Right renal cortex interstitium (tissue), 3 donors: ENCODE results near the gene EDNRB. TPM values are rescaled to one million over a fixed set of nuclear protein-coding genes. Genes with fewer than 3 reads are reported as not detected.
A peak's percentile ranks its signal among the peaks of the same experiment; 100 is the strongest.
"Not testable (repeated sequence)": the region's sequence is repeated elsewhere in the genome, so short reads cannot be mapped to it uniquely, and the experiment has no call there.

Experiments
- DNase-seq, 3 donors: peaks; one replicate each; pipeline ENCODE4 v3.0.0-alpha.2; 2013; ENCODE audit warnings: low read depth in 3 of 3, low spot score in 2 of 3
- polyA plus RNA-seq, 3 donors: library from polyadenylated mRNA; unstranded; fragments of 120-200 nt; gene quantifications; one replicate each; pipeline ENCODE4 v1.2.1, GENCODE V29; 2013; ENCODE audit not compliant: insufficient read length in 3 of 3

Gene EDNRB
- 10 to 100 TPM; 76.3 to 80.7 (median 78.2) TPM for polyA plus RNA-seq

DNA sequence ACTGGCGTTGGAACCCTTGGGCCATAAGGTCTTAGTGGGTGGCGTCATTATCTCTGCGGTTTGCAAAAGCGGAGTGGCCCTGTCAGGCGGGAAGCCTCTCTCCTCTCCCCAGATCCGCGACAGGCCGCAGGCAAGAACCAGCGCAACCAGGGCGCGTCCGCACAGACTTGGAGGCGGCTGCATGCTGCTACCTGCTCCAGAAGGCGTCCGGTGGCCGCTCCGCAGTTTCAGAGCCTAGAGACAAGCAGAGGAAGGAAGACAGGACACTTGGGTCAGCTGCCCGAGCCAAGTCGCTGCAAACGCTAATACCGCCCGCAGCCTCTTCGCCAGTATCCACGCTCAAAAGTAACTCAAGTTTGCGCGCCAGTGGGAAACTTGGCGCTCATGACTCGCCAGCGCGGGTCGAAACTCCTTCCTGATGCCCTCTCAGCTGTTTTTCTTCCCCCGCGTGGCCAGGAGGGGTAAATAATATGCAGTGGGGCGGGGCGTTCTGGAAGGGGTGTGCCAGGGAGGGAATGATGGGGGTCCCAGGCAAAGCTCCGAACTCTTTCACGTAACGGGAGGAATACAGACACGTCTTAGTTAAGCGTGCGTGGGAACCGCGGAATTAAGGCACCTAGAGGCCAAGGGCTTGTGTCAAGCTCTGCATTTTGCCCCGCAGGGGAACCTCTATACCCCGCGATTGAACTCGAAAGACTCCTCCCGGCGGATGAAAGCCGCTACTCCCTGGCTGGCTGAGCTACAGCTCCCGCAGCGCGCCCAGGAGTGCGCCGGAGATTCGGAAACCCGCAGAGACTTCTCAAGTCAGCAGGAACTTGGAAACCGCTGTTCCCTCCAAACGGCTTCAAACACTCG is at the start of gene EDNRB:
EDNRB (minus strand) TSS at position 441 of the 855 bp plus-strand sequence; CDS start at position 183, 258 bp downstream.
- DNase-seq, result peak in 1 of 3 donors; percentile 39

GRCh38 chr13:77966671-77967070 is 48.0 kb upstream of the EDNRB start:
- no peak for DNase-seq

GRCh38 chr13:77952737-77953136 is 34.1 kb upstream of the EDNRB start:
- DNase-seq, result no peak

GRCh38 chr13:77952276-77952675 is 33.6 kb upstream of the EDNRB start:
- DNase-seq, result no peak

DNA sequence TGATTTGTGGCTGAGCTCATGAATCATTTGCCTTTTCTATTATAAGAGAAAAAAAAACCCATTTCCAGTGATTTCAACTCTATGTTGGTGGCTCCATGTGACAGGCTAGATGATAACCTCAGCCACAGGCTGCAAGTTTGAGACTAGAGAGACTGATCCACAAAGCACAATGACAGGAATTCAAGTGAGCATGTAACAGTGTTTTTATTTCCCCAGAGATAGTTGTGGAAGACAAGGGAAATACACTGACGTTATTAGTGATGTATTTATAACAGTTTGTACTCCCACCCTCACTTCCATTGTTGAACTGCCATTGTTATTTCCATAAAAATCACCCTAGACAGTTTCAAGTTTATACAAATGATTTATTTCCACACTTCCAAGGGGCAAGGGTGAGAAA is 27.9 kb upstream of the EDNRB start:
- peak; percentile 12 to 31 (median 29) for DNase-seq

DNA sequence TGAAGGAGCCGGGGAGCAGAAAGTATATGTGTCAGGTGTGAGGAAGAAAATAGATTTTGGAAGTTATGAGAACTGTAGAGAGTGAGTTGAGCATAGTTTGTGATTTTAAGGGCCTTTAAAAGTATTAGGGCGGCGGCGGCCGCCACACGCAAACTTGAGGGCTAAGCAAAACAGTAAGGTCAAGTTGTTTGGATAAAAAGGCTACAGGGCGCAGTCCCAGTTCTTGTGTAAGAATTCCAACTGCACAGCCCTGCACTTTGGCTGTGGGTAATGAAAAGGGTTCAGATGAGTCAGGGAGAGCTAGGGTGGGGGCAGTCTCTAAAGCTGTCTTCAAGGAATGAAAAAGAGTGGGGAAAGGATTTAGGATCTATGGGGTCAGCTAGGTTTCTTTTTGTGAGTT is 16.4 kb upstream of the EDNRB start:
- not testable (repeated sequence) for DNase-seq

- no peak for DNase-seq
Observed at GRCh38 chr13:77930430-77930829, 11.8 kb upstream of the EDNRB start.

- no peak for DNase-seq
Observed at GRCh38 chr13:77928909-77929308, 10.3 kb upstream of the EDNRB start.

GRCh38 chr13:77925616-77926015 is 7.0 kb upstream of the EDNRB start:
- no peak for DNase-seq

GRCh38 chr13:77919921-77920294 is 1.3 kb upstream of the EDNRB start:
- DNase-seq, result no peak

- peak in 2 of 3 donors; percentile 36 to 57 for DNase-seq
Observed at GRCh38 chr13:77919246-77919920, 752 bp upstream of the EDNRB start.

GRCh38 chr13:77916488-77916887 is 2.1 kb downstream of the EDNRB start:
- DNase-seq, result no peak

DNA sequence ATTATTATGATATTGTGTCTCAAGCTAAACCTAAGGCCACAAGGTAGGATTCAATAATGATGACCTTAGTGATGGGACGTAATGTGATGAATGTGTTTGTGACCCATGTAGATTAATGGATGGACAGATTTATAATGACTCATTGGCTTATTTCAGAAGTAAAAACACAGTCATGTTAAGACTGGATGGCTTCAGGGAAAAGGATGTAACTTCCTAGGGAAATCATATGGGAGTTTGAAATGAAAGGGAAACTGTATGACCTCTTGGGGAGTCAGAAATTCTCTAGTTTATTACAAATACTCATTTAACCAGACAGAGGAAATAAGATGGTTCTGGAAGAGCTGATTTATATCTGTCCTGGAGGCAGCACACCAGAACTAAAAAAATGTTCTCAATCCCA is 2.9 kb downstream of the EDNRB start:
- no peak for DNase-seq

GRCh38 chr13:77913003-77913402 is 5.6 kb downstream of the EDNRB start:
- DNase-seq, result no peak

DNA sequence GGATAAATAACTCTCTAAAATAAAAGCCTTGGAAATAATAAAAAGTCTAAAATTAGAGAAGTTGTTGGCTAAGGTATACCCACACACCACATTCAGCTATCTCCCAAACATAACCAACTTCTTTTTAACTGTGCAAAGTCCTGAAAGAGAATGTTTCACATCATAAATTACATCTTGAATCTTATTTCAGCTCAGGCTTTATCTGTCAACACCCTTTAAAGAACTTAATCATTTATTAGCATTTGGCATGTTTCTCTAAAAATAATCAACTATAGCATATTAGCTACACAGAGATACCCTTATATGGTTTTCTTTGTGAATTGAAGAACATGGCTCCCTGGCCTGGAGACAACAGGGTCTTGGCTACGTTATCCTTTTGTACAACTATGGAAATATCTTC is 6.9 kb downstream of the EDNRB start:
- DNase-seq, result no peak

DNA sequence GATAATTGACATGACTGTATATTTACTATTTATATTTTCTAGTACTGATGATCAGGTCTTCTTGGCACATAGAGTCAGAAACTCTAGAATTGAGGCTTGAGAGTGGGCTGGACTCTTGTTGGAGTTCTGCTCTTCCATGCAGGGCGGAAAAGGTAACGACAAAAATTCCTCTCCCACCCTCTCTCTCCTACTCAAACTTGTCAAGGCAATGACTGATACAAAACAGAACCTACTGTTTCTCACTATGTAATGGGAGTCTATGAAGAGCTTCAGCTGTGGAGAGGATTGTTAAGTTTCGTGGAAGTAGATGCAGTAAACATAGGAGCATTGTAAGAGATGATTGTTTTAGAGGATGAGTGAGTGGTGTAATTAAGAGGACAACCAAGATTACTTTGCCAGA is 8.8 kb downstream of the EDNRB start:
- no peak for DNase-seq

DNA sequence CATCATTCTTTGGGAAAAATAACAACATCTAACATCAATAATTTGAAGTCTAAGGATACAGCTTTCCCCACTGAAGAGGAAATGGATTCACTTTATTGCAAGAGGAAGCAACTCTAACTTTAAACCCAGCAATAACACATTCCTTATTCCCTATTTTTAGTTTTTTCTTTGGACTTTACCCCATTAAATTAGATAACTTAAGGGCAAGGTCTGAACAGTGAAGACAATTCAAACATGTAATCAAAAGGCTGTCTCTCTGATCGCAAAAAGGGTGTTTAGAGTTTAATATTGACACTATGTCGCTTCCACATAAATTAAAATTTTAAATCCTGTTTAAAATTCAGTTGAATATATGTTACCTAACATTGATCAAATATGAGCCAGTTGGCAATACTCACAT is 10.1 kb downstream of the EDNRB start:
- DNase-seq, result no peak

- no peak for DNase-seq
Observed at GRCh38 chr13:77907666-77908341, 10.8 kb downstream of the EDNRB start.

GRCh38 chr13:77904031-77904430 is 14.6 kb downstream of the EDNRB start:
- no peak for DNase-seq

- DNase-seq, result no peak
Observed at GRCh38 chr13:77903435-77903834, 15.2 kb downstream of the EDNRB start.

DNA sequence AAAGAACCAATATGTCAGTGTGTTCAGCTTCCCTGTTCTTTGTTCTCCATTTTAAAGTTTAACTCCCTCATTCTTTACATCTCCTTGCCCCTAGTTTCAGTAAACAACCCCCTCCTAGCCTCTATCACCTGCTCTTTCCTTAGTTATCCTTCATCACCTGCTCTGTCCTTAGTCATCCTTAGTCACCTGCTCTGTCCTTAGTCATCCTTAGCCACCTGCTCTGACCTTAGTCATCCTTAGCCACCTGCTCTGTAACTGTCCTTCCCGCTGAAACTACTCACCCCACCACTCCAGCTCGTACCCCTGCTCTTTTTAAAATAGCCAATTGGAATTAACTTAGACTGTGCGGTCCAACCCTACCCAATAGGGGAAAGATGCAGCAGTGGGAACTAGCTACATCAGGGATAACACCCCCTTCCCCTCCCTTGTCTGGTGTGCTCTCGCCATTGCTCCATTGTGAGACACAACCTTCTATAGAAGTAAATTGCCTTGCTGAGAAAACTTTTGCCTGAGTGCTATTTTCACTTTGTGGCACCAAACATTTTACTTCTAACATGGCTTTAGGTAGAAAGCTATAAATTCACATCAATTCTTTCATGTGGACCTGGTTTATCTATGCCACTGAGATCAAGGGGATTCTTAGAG is 16.2 kb downstream of the EDNRB start:
- DNase-seq, result no peak
